ENCODE measurements around the gene SPATS1. TPM values are rescaled to one million over a fixed set of nuclear protein-coding genes. Genes with fewer than 3 reads are reported as not detected.
"Not testable (repeated sequence)": the region's sequence is repeated elsewhere in the genome, so short reads cannot be mapped to it uniquely, and the experiment has no call there.

Gene SPATS1
- total RNA-seq, 3 donors from 2014 or later (not counting 1 experiment from before 2014, with no cell fraction given), result not detected

GRCh38 chr6:44316481-44316880 is 26.0 kb upstream of the SPATS1 start:
- H3K9me3 Mint-ChIP-seq, result no peaks in the 10 kb centered on the region
- 82% methylated on average over 11 of the region's 12 CpGs for WGBS (ENCODE audit: insufficient coverage)
- peaks cover 29 to 31% of the 10 kb centered on the region in 2 donors for H3K27me3 Mint-ChIP-seq (ENCODE audit: low read depth in 2 of 2)
- H3K27ac ChIP-seq (ENCODE audit: low read length), result no peak overlapping the region
- H3K27me3 ChIP-seq (ENCODE audit: control insufficient read depth, insufficient read depth, low read length), result no peaks in the 10 kb centered on the region
- TF ChIP-seq, protein P1, sequence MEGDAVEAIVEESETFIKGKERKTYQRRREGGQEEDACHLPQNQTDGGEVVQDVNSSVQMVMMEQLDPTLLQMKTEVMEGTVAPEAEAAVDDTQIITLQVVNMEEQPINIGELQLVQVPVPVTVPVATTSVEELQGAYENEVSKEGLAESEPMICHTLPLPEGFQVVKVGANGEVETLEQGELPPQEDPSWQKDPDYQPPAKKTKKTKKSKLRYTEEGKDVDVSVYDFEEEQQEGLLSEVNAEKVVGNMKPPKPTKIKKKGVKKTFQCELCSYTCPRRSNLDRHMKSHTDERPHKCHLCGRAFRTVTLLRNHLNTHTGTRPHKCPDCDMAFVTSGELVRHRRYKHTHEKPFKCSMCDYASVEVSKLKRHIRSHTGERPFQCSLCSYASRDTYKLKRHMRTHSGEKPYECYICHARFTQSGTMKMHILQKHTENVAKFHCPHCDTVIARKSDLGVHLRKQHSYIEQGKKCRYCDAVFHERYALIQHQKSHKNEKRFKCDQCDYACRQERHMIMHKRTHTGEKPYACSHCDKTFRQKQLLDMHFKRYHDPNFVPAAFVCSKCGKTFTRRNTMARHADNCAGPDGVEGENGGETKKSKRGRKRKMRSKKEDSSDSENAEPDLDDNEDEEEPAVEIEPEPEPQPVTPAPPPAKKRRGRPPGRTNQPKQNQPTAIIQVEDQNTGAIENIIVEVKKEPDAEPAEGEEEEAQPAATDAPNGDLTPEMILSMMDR (IDR thresholded peaks at IDR 0.05), result no peak
- peaks cover 11% of the 10 kb centered on the region for H3K4me1 ChIP-seq (ENCODE audit: control insufficient read depth, insufficient read depth, low read length)
- H3K36me3 ChIP-seq (ENCODE audit: control insufficient read depth, insufficient read depth, low read length), result no peaks in the 10 kb centered on the region
- H3K9me3 ChIP-seq (ENCODE audit: control insufficient read depth, insufficient read depth, low read length), result no peaks in the 10 kb centered on the region
- H3K4me1 Mint-ChIP-seq, result peaks cover 18 to 23% of the 10 kb centered on the region in 2 donors
- H3K27ac Mint-ChIP-seq, result no peak overlapping the region
- H3K4me3 Mint-ChIP-seq, result no peak overlapping the region
- no peak overlapping the region for H3K4me3 ChIP-seq (ENCODE audit: low read length)
- H3K36me3 Mint-ChIP-seq, result no peaks in the 10 kb centered on the region
- intact Hi-C loops (cut with micrococcal nuclease), result no loop called here
- DNase-seq, result no peak
- no peak for ATAC-seq

GRCh38 chr6:44317136-44317631 is 25.3 kb upstream of the SPATS1 start:
- H3K36me3 ChIP-seq (ENCODE audit: control insufficient read depth, insufficient read depth, low read length); H3K27ac ChIP-seq (ENCODE audit: low read length); H3K4me1 ChIP-seq (ENCODE audit: control insufficient read depth, insufficient read depth, low read length); H3K9me3 ChIP-seq (ENCODE audit: control insufficient read depth, insufficient read depth, low read length); H3K36me3 Mint-ChIP-seq; H3K27me3 ChIP-seq (ENCODE audit: control insufficient read depth, insufficient read depth, low read length); H3K9me3 Mint-ChIP-seq; ATAC-seq; DNase-seq; intact Hi-C loops (cut with micrococcal nuclease); H3K4me3 ChIP-seq (ENCODE audit: low read length); H3K4me3 Mint-ChIP-seq; H3K27ac Mint-ChIP-seq: not testable (repeated sequence)
- Mint-ChIP-seq H3K27me3 (ENCODE audit: low read depth in 2 of 2) (peaks cover 29 to 31% of the 10 kb centered on the region in 2 donors), H3K4me1 (peaks cover 15 to 16% of the 10 kb centered on the region in 2 donors)
- WGBS (ENCODE audit: insufficient coverage), result 82% methylated on average over 7 of the region's 9 CpGs

DNA sequence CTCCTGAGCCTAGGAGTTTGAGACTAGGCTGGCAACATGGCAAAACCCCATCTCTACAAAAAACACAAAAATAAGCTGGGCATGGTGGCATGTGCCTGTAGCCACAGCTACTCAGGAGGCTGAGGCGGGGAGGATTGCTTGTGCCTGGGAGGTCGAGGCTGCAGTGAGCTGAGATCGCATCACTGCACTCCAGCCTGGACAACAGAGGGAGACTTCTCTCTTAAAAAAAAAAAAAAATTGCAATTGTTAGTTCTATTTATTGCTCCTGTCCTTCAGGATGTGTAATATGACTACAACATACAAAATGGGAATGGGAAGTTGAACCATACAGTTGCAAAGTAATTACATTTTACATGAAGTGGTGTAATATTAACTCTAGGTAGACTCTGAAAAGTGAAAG is 21.2 kb upstream of the SPATS1 start:
- Histone ChIP-seq H3K4me1 (ENCODE audit: control insufficient read depth, insufficient read depth, low read length) (no peaks in the 10 kb centered on the region), H3K27ac (ENCODE audit: low read length) (no peak overlapping the region), H3K4me3 (ENCODE audit: low read length) (no peak overlapping the region), H3K9me3 (ENCODE audit: control insufficient read depth, insufficient read depth, low read length) (no peaks in the 10 kb centered on the region), H3K27me3 (ENCODE audit: control insufficient read depth, insufficient read depth, low read length) (no peaks in the 10 kb centered on the region), H3K36me3 (ENCODE audit: control insufficient read depth, insufficient read depth, low read length) (no peaks in the 10 kb centered on the region)
- DNase-seq, result no peak
- WGBS (ENCODE audit: insufficient coverage), result 97% methylated on average over 3 of the region's 3 CpGs
- intact Hi-C loops (cut with micrococcal nuclease), result no loop called here
- ATAC-seq, result no peak
- Mint-ChIP-seq H3K27ac (no peak overlapping the region), H3K4me1 (no peaks in the 10 kb centered on the region), H3K27me3 (ENCODE audit: low read depth in 2 of 2) (peaks cover 28 to 29% of the 10 kb centered on the region in 2 donors), H3K9me3 (no peaks in the 10 kb centered on the region), H3K36me3 (no peaks in the 10 kb centered on the region), H3K4me3 (no peak overlapping the region)
- TF ChIP-seq, protein P1 (IDR thresholded peaks at IDR 0.05), result no peak

DNA sequence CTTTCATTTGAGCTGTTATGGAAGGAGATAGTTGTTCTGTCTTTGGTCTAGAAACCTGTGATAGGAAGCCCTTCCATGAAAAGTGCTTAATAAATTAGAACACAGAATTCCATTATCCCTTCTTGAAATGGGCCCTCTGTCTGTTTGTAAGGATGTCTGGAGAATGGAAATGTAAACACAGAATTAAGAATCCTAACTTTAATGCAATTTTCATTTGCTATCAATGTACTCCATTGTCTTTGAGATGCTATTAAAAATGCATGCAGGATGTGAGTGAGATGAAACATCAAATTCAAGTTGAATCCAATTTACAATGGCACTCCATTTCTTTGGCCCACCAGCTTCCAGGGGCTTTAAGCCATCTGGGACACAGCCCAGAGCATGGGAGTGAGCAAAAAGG is 15.4 kb upstream of the SPATS1 start:
- H3K4me3 Mint-ChIP-seq, result no peak overlapping the region
- no peak overlapping the region for H3K27ac Mint-ChIP-seq
- Histone ChIP-seq H3K9me3 (ENCODE audit: control insufficient read depth, insufficient read depth, low read length) (no peaks in the 10 kb centered on the region), H3K36me3 (ENCODE audit: control insufficient read depth, insufficient read depth, low read length) (no peaks in the 10 kb centered on the region), H3K27me3 (ENCODE audit: control insufficient read depth, insufficient read depth, low read length) (no peaks in the 10 kb centered on the region), H3K4me3 (ENCODE audit: low read length) (no peak overlapping the region), H3K27ac (ENCODE audit: low read length) (no peak overlapping the region), H3K4me1 (ENCODE audit: control insufficient read depth, insufficient read depth, low read length) (no peaks in the 10 kb centered on the region)
- ATAC-seq (no peak), DNase-seq (no peak)
- H3K27me3 Mint-ChIP-seq (ENCODE audit: low read depth in 2 of 2), result peaks cover 17 to 32% of the 10 kb centered on the region in 2 donors
- H3K36me3 Mint-ChIP-seq, result no peaks in the 10 kb centered on the region
- no peaks in the 10 kb centered on the region for H3K4me1 Mint-ChIP-seq
- H3K9me3 Mint-ChIP-seq, result no peaks in the 10 kb centered on the region
- TF ChIP-seq, protein P1 (IDR thresholded peaks at IDR 0.05), result no peak
- intact Hi-C loops (cut with micrococcal nuclease), result no loop called here
